GM12878 (cell line): ENCODE results near the gene NRIP3. TPM values are rescaled to one million over a fixed set of nuclear protein-coding genes. Genes with fewer than 3 reads are reported as not detected.

Experiments
- ATAC-seq: fragments of 200-7000 bp; cut with Tn5 transposase; 3 replicates; pipeline ENCODE4 v1.9.1; 2020; ENCODE audit warnings: mild to moderate bottlenecking, moderate library complexity
- BruUV-seq: library from RNA; stranded (reverse); fragments of 400-500 nt; replicated peaks from 2 replicates; lab custom pipeline; 2021; lab: Mats Ljungman, UMichigan
- CTCF ChIA-PET: fragments of 300-600 bp; sonication (Branson Sonifier 250); formaldehyde crosslinking; extraction: SDS; loops from one replicate; lab custom pipeline; 2021; ENCODE audit warnings: inconsistent platforms; lab: Yijun Ruan, JAX
- POLR2A ChIA-PET: fragments of 350-600 bp; formaldehyde crosslinking; extraction: SDS; loops from one replicate; lab custom pipeline; 2021; ENCODE audit warnings: inconsistent platforms; lab: Charles Lee
- RAD21 ChIA-PET: fragments of 300-600 bp; sonication (Branson Sonifier 250); formaldehyde crosslinking; loops from one replicate; lab custom pipeline; 2023; ENCODE audit warnings: antibody characterized with exemption; ENCODE audit not compliant: unreplicated experiment; lab: Charles Lee
- SMC1A ChIA-PET: fragments of 300-600 bp; sonication (Branson Sonifier 250); formaldehyde crosslinking; loops from one replicate; lab custom pipeline; 2023; ENCODE audit not compliant: unreplicated experiment, uncharacterized antibody; lab: Charles Lee
- DNase-seq: peaks from one replicate; pipeline ENCODE4 v3.0.0-alpha.2; 2011; ENCODE audit warnings: low read depth, low spot score
- FAIRE-seq: peaks from 3 replicates; lab custom pipeline; 2011; peaks lifted over from hg19 to GRCh38; lab: Jason Lieb, UNC
- H2AFZ ChIP-seq: 2 replicates; pipeline ENCODE4 v1.6.0; 2011; ENCODE audit warnings: low read depth, low read length, control low read depth; ENCODE audit not compliant: control insufficient read depth
- H3K27ac ChIP-seq: 2 replicates; pipeline ENCODE4 v1.5.1; 2011; ENCODE audit warnings: control low read depth; ENCODE audit not compliant: control insufficient read depth, insufficient read depth
- H3K27me3 ChIP-seq, 2 experiments: replicated peaks in 1 of 2; 2 replicates each; pipeline versions ENCODE4 v1.6.0 to v1.6.1; 2011; ENCODE audit warnings: low read length in 1 of 2; ENCODE audit not compliant: control insufficient read depth in 2 of 2, insufficient read depth in 2 of 2
- H3K36me3 ChIP-seq, 2 experiments: 2 replicates each; pipeline ENCODE4 v1.5.1; 2011; ENCODE audit warnings: low read length in 1 of 2; ENCODE audit not compliant: control insufficient read depth in 2 of 2, insufficient read depth in 2 of 2
- H3K4me1 ChIP-seq: 2 replicates; pipeline ENCODE4 v1.6.1; 2011; ENCODE audit warnings: mild to moderate bottlenecking, low read length, moderate library complexity, mixed read lengths; ENCODE audit not compliant: control insufficient read depth, insufficient read depth
- H3K4me2 ChIP-seq: 2 replicates; pipeline ENCODE4 v1.6.0; 2011; ENCODE audit warnings: control low read depth; ENCODE audit not compliant: control insufficient read depth, insufficient read depth
- H3K4me3 ChIP-seq: fragments of 200-600 bp; sonication (generic); 2 replicates; pipeline ENCODE4 v1.5.1; 2016
- H3K79me2 ChIP-seq: 2 replicates; pipeline ENCODE4 v1.6.0; 2011; ENCODE audit warnings: low read length; ENCODE audit not compliant: control insufficient read depth, insufficient read depth
- H3K9ac ChIP-seq: 2 replicates; pipeline ENCODE4 v1.8.0; 2011; ENCODE audit warnings: low read length, control low read depth, mixed read lengths; ENCODE audit not compliant: control insufficient read depth, insufficient read depth
- H3K9me3 ChIP-seq: replicated peaks from 3 replicates; pipeline ENCODE4 v1.5.1; 2011; ENCODE audit warnings: mild to moderate bottlenecking, low read length; ENCODE audit not compliant: control insufficient read depth, insufficient read depth
- H4K20me1 ChIP-seq: 2 replicates; pipeline ENCODE4 v1.6.0; 2011; ENCODE audit not compliant: control insufficient read depth, insufficient read depth
- SIN3A ChIP-seq: IDR thresholded peaks from 2 replicates; pipeline ENCODE4 v1.6.1; 2012; ENCODE audit warnings: low read depth, low read length, improper control_type of control experiment
- SP1 ChIP-seq: IDR thresholded peaks from one replicate; pipeline ENCODE4 v1.6.1; 2011; ENCODE audit warnings: low read depth, low read length
- ZNF384 ChIP-seq: IDR thresholded peaks from 2 replicates; pipeline ENCODE4 v1.6.1; 2012; ENCODE audit warnings: low read depth, mild to moderate bottlenecking, low read length, improper control_type of control experiment, borderline replicate concordance
- WGBS: methylation state at CpG from one replicate; pipeline ENCODE4 v1.1.6; 2016; ENCODE audit warnings: low lambda C conversion rate; ENCODE audit not compliant: insufficient replicate concordance, insufficient coverage; ENCODE audit errors: missing lambda C conversion rate; 5-methylcytosine and 5-hydroxymethylcytosine counted together
- in situ Hi-C: fragments of 300-500 bp; cut with MboI; formaldehyde crosslinking; loops from 9 replicates; pipeline ENCODE4 v1.14.3; 2018; ENCODE audit warnings: mixed read lengths
- intact Hi-C: fragments of 100-400 bp; cut with micrococcal nuclease; formaldehyde crosslinking; loops from one replicate; pipeline ENCODE4 v1.14.2; 2022; ENCODE audit not compliant: unreplicated experiment
- polyA plus RNA-seq, 11 experiments: library from polyadenylated mRNA; depleted of rRNA in 4 of 11; unstranded in 6 of 11; stranded (reverse) in 5 of 11; fragments of >200 nt; fragmentation: Nextera tagmentation in 4 of 11; fragmentation: Illumina TruSeq in 1 of 11; extraction: Ambion mirVana in 4 of 11; extraction: Trizol in 1 of 11; gene quantifications; 1 replicate in 1 of 11; 2 replicates in 10 of 11; pipeline versions ENCODE4 v1.2.1 to v1.2.3, GENCODE V29; 2011 to 2016; ENCODE audit warnings: inconsistent platforms in 2 of 11, missing spikeins in 2 of 11, low read depth in 1 of 11
- total RNA-seq, 4 experiments: library from RNA; depleted of rRNA in 3 of 4; stranded (reverse); fragments of >200 nt in 3 of 4; fragmentation: Illumina TruSeq in 1 of 4; extraction: Trizol in 1 of 4; gene quantifications; 2 replicates each; pipeline versions ENCODE4 v1.2.1 to v1.2.3, GENCODE V29; 2013 to 2021
- TF ChIP-seq, protein P1 (sequence below): IDR thresholded peaks from 2 replicates; pipeline ENCODE4 v1.6.1; 2012; ENCODE audit warnings: mild to moderate bottlenecking, low read depth, low read length
- TF ChIP-seq, protein P2 (sequence below): IDR thresholded peaks from 2 replicates; pipeline ENCODE4 v1.6.1; 2011; ENCODE audit warnings: low read depth, mild to moderate bottlenecking, low read length, moderate library complexity, borderline replicate concordance; ENCODE audit errors: extremely low read depth

Gene NRIP3
- total and polyA plus RNA-seq, 10 of the 15 experiments (the other 5 are each of a cell fraction or from before 2014, with no cell fraction given), result under 0.01 to 0.25 (median 0.09) TPM; not detected in 7

DNA sequence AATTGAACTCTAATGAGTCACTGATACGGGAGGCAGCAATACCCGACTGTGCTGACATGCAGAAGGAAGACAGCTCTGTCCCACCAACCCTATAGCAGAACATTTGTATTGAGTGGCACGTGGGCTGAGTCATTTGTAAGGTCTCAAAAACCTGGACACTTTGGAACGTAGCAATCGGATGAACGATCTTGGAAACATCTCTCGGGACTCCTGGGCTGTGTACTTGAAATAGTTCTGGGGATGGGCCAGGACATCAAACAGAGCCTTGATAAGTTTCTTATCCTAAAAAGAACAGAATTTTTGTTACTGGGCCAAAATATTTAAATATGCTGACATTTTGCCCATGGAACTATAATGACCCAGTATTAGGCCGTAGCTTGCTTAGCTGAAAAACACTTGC lies 17.1 kb upstream of the NRIP3 start (continued):
- TF ChIP-seq, protein P1, sequence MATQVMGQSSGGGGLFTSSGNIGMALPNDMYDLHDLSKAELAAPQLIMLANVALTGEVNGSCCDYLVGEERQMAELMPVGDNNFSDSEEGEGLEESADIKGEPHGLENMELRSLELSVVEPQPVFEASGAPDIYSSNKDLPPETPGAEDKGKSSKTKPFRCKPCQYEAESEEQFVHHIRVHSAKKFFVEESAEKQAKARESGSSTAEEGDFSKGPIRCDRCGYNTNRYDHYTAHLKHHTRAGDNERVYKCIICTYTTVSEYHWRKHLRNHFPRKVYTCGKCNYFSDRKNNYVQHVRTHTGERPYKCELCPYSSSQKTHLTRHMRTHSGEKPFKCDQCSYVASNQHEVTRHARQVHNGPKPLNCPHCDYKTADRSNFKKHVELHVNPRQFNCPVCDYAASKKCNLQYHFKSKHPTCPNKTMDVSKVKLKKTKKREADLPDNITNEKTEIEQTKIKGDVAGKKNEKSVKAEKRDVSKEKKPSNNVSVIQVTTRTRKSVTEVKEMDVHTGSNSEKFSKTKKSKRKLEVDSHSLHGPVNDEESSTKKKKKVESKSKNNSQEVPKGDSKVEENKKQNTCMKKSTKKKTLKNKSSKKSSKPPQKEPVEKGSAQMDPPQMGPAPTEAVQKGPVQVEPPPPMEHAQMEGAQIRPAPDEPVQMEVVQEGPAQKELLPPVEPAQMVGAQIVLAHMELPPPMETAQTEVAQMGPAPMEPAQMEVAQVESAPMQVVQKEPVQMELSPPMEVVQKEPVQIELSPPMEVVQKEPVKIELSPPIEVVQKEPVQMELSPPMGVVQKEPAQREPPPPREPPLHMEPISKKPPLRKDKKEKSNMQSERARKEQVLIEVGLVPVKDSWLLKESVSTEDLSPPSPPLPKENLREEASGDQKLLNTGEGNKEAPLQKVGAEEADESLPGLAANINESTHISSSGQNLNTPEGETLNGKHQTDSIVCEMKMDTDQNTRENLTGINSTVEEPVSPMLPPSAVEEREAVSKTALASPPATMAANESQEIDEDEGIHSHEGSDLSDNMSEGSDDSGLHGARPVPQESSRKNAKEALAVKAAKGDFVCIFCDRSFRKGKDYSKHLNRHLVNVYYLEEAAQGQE, result no peak

DNA sequence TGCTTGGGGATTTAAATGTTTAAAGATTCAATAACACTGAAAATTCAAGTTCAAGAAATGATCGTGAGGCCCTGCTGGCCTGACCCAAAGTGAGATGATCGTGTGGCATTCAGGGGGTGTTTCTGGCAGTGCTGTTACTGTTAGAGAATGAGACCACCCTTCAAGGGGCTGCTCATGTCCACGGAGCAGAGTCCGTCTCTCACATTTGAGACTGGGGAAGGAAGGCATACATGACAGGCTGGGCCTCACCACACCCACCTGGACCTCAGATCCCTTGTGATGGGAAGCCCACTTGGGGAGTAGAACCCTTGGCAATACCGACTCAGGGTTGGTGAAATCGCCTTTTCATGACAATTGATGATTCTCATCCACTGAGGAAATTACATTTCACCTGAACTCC lies 16.1 kb upstream of the NRIP3 start:
- Histone ChIP-seq H2AFZ (no peak overlapping the region), H3K36me3 (no peaks in the 10 kb centered on the region), H3K4me3 (no peak overlapping the region), H3K79me2 (no peaks in the 10 kb centered on the region), H3K4me1 (no peaks in the 10 kb centered on the region; the same call in none of the 2 replicates), H3K4me2 (no peak overlapping the region), H3K9ac (no peak overlapping the region), H3K9me3 (no peaks in the 10 kb centered on the region), H4K20me1 (no peaks in the 10 kb centered on the region), H3K27ac (no peak overlapping the region), H3K27me3 (no peaks in the 10 kb centered on the region)
- RAD21 ChIA-PET, result no interaction called here
- no TSS peak for BruUV-seq
- WGBS, result 65% methylated on average over 6 of the region's 6 CpGs
- FAIRE-seq, result no peak
- intact Hi-C loops, result loop anchor here (5.0 to 10.0 kb wide), 2 partner anchors 75 to 487 kb away; partner anchors contain the start of gene SCUBE2
- CTCF ChIA-PET, result interaction anchor here (0.6 to 10.2 kb wide), 5 partner anchors 36 to 826 kb away, joined by 3 to 323 read pairs (median 5); no protein-coding TSS in a partner anchor
- no peak for DNase-seq
- ATAC-seq, result no peak
- in situ Hi-C loops, result loop anchor here (5.0 kb wide), 1 partner anchor 117 kb away; no protein-coding TSS in a partner anchor
- SMC1A ChIA-PET, result interaction anchor here (1.1 to 1.3 kb wide), 3 partner anchors 41 to 76 kb away, joined by 3 read pairs; no protein-coding TSS in a partner anchor
- POLR2A ChIA-PET, result no interaction called here
- TF ChIP-seq SIN3A (no peak), ZNF384 (no peak), SP1 (no peak)
- TF ChIP-seq, protein P2, sequence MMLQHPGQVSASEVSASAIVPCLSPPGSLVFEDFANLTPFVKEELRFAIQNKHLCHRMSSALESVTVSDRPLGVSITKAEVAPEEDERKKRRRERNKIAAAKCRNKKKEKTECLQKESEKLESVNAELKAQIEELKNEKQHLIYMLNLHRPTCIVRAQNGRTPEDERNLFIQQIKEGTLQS, result no peak
